OCI-LY3 (cell line): ENCODE results near the gene ST3GAL3.

ENCODE experiments used
- EZH2phosphoT487 ChIP-seq: fragments of 200-600 bp; shearing (Covaris generic); IDR thresholded peaks from 2 replicates; pipeline ENCODE4 v1.6.1; 2018; ENCODE audit warnings: antibody characterized with exemption, mixed run types, low read depth
- TF ChIP-seq, protein P1 (sequence below): fragments of 200-600, 300-600 bp; sonication (generic); IDR thresholded peaks from 2 replicates; pipeline ENCODE4 v1.5.1; 2014; ENCODE audit warnings: antibody characterized with exemption, low read length, low read depth

DNA sequence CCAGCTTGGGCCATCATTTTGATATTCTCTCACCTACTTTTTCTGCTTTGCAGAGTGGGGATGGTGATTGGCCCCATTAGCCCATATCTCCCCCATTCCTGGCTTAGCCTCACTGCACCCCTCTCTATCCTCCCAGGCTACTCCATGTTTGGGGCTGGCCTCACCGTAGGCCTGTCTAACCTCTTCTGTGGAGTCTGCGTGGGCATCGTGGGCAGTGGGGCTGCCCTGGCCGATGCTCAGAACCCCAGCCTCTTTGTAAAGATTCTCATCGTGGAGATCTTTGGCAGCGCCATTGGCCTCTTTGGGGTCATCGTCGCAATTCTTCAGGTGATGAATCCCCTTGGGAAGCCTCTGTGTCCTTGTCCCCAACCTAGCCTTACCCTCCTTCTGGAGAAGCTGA lies 269.6 kb downstream of the ST3GAL3 start:
- TF ChIP-seq, protein P1, sequence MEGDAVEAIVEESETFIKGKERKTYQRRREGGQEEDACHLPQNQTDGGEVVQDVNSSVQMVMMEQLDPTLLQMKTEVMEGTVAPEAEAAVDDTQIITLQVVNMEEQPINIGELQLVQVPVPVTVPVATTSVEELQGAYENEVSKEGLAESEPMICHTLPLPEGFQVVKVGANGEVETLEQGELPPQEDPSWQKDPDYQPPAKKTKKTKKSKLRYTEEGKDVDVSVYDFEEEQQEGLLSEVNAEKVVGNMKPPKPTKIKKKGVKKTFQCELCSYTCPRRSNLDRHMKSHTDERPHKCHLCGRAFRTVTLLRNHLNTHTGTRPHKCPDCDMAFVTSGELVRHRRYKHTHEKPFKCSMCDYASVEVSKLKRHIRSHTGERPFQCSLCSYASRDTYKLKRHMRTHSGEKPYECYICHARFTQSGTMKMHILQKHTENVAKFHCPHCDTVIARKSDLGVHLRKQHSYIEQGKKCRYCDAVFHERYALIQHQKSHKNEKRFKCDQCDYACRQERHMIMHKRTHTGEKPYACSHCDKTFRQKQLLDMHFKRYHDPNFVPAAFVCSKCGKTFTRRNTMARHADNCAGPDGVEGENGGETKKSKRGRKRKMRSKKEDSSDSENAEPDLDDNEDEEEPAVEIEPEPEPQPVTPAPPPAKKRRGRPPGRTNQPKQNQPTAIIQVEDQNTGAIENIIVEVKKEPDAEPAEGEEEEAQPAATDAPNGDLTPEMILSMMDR = no peak
- TF ChIP-seq EZH2phosphoT487 = no peak
